HL-60 (cell line): ENCODE data around the gene SOX18.

Experiments used
- DNase-seq, 2 experiments: peaks; one replicate each; pipeline ENCODE4 v3.0.0-alpha.2; 2010 to 2020; ENCODE audit warnings: low read depth in 1 of 2, low spot score in 1 of 2
- H3K27ac ChIP-seq: fragments of 250-450 bp; sonication (Bioruptor Pico); replicated peaks from 2 replicates; pipeline ENCODE4 v1.5.1; 2020; ENCODE audit warnings: mild to moderate bottlenecking, moderate library complexity
- H3K27me3 ChIP-seq: fragments of 250-450 bp; sonication (Bioruptor Pico); 2 replicates; pipeline ENCODE4 v1.5.1; 2021; ENCODE audit warnings: mild to moderate bottlenecking, moderate library complexity; ENCODE audit not compliant: insufficient read depth, poor library complexity, severe bottlenecking
- H3K4me3 ChIP-seq: replicated peaks from 2 replicates; pipeline ENCODE4 v1.5.1; 2011; ENCODE audit warnings: mild to moderate bottlenecking, control low read depth, low read length; ENCODE audit not compliant: insufficient read depth
- CTCF ChIP-seq: IDR thresholded peaks from one replicate; pipeline ENCODE4 v1.5.1; 2011; ENCODE audit warnings: low read length, control low read depth, inconsistent platforms; ENCODE audit not compliant: insufficient read depth
- GABPA ChIP-seq: IDR thresholded peaks from 2 replicates; pipeline ENCODE4 v1.6.1; 2012; ENCODE audit warnings: low read depth
- POLR2AphosphoS5 ChIP-seq: IDR thresholded peaks from 2 replicates; pipeline ENCODE4 v1.6.1; 2012; ENCODE audit warnings: low read depth
- REST ChIP-seq: IDR thresholded peaks from 2 replicates; pipeline ENCODE4 v1.6.1; 2012; ENCODE audit warnings: low read depth; ENCODE audit not compliant: insufficient replicate concordance
- SPI1 ChIP-seq: IDR thresholded peaks from 2 replicates; pipeline ENCODE4 v1.6.1; 2012; ENCODE audit warnings: low read depth, mild to moderate bottlenecking, borderline replicate concordance

The SOX18 gene

DNA sequence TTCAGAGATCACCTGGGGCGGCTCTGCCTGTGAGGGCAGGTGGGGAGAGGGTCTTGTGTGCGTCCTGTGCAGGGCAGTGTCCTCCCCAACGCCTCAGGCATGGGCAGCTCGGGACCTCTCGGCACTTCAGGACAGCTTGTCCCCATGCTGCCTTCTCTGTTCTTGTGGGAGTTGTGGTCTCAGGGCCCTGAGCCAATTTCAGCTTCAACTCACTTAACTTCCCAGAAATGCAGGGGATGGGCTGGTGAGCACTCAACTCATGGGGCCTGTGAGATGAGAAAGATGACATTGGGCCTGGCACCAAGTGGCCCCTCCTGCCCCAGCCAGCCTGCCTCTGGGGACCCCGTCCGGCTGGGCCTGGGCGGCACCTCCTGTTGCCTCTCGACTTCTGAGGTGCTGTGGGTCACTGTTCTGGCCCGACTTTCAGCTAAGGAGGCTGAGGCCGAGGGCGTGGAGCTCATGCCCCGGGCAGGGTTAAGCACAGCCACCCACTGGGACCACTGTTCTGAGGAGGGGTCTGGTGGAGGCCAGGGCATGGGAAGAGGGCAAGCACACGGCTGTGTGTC lies 23.1 kb upstream of the SOX18 start:
- H3K4me3 ChIP-seq = no peak overlapping the region
- H3K27ac ChIP-seq = peak overlapping the region; percentile 29
- no peak for DNase-seq
- TF ChIP-seq SPI1 = no peak
- TF ChIP-seq REST = no peak
- no peak for TF ChIP-seq GABPA
- peak; percentile 44; the same call in 1 of the 2 replicates for TF ChIP-seq POLR2AphosphoS5
- TF ChIP-seq CTCF = no peak
- no peaks in the 10 kb centered on the region for H3K27me3 ChIP-seq

GRCh38 chr20:64071341-64072332 lies 22.2 kb upstream of the SOX18 start:
- Histone ChIP-seq H3K27ac (peak overlapping the region; percentile 29), H3K27me3 (no peaks in the 10 kb centered on the region), H3K4me3 (no peak overlapping the region)
- TF ChIP-seq GABPA = no peak
- no peak for TF ChIP-seq REST
- peak; percentile 77 for TF ChIP-seq POLR2AphosphoS5
- no peak for DNase-seq

DNA sequence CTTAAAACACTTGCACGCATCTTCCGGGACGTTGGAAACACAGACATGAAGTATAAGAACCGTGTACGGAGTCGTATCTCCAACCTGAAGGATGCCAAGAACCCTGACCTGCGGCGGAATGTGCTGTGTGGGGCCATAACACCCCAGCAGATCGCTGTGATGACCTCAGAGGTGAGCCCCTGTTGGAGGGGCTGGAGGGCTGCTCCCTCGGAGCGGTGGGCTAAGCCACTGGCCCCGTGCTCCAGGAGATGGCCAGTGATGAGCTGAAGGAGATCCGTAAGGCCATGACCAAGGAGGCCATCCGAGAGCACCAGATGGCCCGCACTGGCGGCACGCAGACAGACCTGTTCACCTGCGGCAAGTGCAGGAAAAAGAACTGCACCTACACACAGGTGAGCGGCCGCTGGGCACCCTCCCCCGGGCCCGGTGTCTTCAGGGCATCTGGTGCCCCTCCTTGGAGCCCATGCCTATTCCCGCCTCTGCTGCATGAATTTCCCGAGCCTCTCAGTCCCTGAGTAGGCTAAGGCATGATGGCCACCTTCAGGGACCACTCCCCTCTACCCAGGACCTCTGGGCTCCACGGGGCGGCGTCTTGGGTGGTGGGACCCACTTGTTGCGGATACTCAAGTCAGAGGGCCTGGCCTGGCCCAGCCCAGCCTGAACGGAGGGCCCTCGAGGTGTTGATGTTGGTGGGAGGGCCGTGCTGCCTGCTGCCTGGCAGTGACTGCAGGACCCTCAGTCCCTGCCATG lies 21.0 kb upstream of the SOX18 start:
- Histone ChIP-seq H3K27me3 (no peaks in the 10 kb centered on the region), H3K4me3 (no peak overlapping the region), H3K27ac (no peak overlapping the region)
- no peak for DNase-seq
- TF ChIP-seq GABPA (no peak), POLR2AphosphoS5 (no peak; the same call in 1 of the 2 replicates), SPI1 (no peak), REST (no peak)
